ENCODE measurements around the gene CEMIP. TPM values are rescaled to one million over a fixed set of nuclear protein-coding genes. Genes with fewer than 3 reads are reported as not detected.
"Not testable (repeated sequence)": the region's sequence is repeated elsewhere in the genome, so short reads cannot be mapped to it uniquely, and the experiment has no call there.

Gene CEMIP
- total RNA-seq, 1 experiment from 2014 or later = not detected

DNA sequence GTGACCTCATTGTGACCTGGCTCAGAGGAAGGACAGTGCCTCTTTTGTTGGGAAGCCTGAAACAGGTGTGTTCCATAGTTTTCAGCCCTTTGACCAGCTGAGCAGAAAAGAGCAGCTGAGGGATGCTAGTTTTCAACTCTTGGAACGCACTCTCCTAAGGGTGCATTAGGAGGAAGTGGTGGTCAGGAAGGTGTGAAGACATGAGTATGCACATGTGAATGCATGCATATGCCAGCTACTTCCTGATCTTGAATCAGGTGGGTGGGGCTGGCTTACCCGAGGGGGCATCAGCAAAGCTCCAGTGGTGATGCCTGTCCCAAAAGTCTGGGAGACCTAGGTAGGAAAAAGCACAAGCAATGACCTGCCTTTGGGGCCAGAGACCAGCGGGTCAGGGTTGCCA, 23.3 kb upstream of the CEMIP start:
- no peak for DNase-seq (ENCODE audit: low spot score)
- in situ Hi-C loops (cut with HindIII; ENCODE audit: low sequenced_read_pairs) = no loop called here

DNA sequence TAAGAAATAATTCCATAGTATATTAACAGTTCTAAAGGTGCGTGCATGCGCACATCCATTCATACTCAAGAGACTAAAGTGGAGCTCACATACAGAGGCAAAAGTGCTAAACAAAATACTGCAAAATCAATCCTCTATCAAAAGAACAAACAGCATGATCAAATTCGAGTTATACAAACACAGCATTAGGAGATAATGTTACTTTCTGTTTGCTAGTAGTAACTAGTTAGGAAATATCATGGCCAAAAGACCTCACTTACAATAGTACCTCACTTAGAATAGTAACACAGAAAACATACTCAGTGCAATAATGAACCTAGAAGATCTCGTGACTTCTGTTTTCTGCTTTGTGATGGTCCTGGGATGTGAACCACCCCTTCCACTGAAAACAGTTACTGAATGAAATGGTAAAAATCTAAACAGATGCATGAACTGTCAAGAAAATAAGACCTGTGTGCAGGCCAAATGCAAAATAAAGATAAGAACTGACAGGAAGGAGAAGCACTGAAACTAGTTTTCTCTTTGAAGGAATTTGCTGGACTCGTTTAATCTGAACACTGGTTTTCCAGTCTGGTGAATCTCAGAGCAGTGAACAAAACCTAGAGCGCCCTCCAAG, 20.9 kb upstream of the CEMIP start:
- in situ Hi-C loops (cut with HindIII; ENCODE audit: low sequenced_read_pairs) = no loop called here
- DNase-seq (ENCODE audit: low spot score) = no peak

DNA sequence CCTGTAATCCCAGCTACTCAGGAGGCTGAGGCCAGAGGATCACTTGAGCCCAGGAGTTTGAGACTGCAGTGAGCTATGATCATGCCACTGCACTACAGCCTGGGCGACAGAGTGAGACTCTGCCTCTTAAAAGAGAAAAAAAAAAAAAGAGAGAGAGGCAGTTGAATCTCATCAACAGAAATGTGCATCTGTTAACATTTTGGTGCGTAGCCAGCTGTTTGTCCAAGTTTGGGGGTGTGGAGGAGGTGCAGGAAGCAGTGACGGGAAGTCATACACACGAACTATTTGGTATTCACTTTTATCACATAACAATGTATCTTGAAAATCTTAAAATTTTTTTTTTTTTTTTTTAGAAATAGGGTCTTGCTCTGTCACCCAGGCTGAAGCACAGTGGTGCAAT, 18.2 kb upstream of the CEMIP start:
- DNase-seq (ENCODE audit: low spot score) = no peak
- in situ Hi-C loops (cut with HindIII; ENCODE audit: low sequenced_read_pairs) = no loop called here

DNA sequence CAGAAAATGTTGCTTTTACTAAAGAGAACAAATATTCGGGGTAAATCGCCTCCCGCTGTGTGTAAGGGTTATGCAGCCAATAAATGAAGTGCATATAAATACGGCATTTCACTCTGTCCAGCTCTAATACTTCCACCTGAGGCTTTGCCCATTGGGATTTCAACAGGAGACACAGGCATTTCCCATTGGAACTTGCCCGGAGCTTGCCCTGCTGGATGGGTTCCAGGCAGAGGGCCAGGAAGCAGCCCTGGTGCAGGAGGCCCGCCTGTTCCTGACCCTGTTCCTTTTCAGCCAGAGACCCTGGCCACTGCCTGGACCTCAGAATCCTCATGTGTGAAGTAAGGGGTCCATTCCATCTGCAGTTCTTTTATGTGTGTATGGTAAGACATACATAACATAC, 17.4 kb upstream of the CEMIP start:
- DNase-seq (ENCODE audit: low spot score) = no peak
- in situ Hi-C loops (cut with HindIII; ENCODE audit: low sequenced_read_pairs) = no loop called here

DNA sequence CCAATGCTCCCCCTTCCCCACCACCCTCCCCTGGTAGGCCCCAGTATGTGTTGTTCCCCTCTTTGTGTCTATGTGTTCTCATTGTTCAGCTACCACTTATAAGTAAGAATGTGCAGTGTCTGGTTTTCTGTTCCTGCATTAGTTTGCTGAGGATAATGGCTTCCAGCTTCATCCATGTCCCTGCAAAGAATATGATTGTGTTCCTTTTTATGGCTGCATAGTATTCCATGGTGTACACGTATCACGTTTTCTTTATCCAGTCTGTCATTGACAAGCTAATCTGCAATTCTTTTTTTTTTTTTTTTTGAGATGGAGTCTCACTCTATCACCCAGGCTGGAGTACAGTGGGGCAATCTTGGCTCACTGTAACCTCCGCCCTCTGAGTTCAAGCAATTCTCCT, 15.9 kb upstream of the CEMIP start:
- in situ Hi-C loops (cut with HindIII; ENCODE audit: low sequenced_read_pairs); DNase-seq (ENCODE audit: low spot score): not testable (repeated sequence)

DNA sequence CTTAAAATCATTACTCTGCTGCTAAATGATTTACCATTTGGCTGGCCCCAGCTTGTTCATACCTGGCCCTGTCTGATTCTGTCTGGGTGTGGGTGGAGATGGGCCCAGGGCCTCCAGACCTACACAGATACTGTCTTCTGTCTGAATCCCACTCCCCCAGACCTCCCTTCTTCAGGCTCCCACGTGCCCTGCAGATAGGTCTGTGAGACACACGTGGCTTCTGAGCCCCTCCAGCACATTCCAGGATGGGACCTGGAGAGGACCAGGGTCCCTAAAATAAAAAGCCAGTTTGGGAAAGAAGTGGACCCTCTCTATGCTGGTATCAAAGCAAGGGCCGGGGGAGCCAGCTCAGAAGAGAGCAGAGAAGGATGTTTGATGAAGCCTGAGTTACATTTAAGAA, 14.6 kb upstream of the CEMIP start:
- no peak for DNase-seq (ENCODE audit: low spot score)
- in situ Hi-C loops (cut with HindIII; ENCODE audit: low sequenced_read_pairs) = no loop called here

DNA sequence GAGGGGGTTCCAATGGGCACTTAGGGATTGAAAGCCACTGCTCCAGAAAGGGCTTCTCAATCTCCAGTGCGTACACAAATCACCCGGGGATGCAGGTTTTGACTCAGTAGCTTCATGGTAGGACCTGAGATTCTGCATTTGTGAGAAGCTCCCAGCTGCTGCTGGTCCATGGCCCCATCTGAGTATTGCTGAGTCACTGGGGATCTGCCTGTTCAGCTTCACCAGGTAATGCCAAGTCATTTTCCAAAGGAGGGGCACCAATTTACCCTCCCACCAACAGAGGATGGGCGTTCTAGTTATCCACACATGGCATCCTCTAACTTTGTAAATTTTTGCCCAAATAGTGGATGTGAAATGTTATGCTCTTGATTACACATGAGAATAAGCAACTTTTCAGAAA, 12.9 kb upstream of the CEMIP start:
- no peak for DNase-seq (ENCODE audit: low spot score)
- in situ Hi-C loops (cut with HindIII; ENCODE audit: low sequenced_read_pairs) = no loop called here

DNA sequence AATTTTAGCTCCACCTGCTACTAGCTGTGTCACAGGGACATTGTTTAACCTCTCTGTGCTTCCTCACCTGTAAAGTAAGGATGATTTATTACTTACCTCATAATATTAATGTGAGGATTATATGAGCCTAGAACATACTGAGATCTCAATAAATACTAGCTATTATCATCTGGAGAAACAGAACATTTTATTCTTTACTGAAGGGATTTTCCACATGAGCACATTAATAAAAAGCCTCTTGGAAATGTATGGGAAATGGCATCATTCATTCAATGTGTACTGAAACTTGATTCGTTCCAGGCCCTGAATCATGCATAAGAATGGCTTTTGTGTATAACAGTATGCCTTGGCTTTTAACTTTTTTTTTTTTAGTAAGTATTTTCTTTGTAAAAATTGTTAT, 11.0 kb upstream of the CEMIP start:
- in situ Hi-C loops (cut with HindIII; ENCODE audit: low sequenced_read_pairs) = no loop called here

DNA sequence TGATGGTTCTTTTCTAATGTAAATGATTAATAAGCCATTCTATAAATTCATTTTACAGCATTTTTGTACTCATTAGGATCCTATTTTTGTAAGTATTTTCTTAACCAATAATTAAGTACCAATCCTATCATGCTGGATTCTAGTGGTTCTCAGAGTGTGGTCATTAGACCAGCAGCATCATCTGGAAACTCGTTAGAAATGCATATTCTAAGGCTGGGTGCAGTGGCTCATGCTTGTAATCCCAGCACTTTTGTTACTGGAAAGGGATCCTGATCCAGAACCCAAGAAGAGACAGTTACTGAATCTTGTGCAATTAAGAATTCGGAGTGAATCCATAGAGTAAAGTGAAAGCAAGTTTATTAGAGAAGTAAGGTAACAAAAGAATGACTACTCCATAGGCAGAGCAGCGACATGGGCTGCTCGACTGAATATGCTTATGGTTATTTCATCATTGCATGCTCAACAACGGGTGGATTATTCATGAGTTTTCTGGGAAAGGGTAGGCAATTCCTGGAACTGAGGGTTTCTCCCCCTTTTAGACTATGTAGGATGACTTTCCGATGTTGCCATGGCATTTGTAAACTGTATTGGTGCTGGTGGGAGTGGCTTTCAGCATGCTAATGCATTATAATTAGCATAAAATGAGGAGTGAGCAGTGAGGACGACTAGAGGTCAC, 9.9 kb upstream of the CEMIP start:
- in situ Hi-C loops (cut with HindIII; ENCODE audit: low sequenced_read_pairs) = no loop called here
- DNase-seq (ENCODE audit: low spot score) = no peak

More for the DNA sequence above, 11.0 kb upstream of the CEMIP start:
- no peak for DNase-seq (ENCODE audit: low spot score)

DNA sequence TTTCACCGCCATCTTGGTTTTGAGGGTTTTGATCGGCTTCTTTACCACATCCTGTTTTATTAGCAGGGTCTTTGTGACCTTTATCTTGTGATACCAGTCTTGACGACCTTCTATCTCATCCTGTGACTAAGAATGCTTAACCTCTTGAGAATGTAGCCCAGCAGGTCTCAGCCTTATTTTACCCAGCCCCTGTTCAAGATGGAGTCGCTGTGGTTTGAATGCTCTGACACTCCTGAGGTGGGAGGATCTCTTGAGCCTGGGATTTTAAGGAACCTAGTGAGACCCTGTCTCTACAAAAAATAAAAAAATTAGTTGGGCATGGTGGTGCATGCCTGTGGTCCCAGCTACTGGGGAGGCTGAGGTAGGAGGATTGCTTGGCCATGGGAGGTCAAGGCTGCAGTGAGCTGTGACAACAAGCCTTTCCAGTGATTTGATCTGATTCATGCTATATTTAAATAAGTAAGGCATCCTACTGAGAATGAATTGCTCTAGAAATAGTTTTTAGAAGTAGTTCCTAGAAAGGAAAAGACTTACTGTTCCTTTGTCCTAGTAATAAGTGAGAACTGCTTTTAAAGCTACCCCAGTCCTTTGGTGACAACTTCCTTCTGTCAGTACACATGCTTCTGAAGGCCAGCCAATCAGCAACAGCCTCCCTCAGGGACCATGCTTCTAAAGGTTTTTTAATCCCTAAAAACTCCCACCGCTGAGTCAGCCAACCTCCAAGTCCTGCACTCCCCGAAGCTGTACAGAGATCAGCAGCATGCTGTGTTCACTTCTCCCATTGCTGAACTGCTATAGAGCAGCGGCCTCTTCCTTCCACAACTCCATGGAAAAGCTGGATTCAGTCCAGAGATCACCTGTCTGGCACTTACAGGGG, 9.1 kb upstream of the CEMIP start:
- DNase-seq (ENCODE audit: low spot score) = no peak
- in situ Hi-C loops (cut with HindIII; ENCODE audit: low sequenced_read_pairs) = no loop called here

DNA sequence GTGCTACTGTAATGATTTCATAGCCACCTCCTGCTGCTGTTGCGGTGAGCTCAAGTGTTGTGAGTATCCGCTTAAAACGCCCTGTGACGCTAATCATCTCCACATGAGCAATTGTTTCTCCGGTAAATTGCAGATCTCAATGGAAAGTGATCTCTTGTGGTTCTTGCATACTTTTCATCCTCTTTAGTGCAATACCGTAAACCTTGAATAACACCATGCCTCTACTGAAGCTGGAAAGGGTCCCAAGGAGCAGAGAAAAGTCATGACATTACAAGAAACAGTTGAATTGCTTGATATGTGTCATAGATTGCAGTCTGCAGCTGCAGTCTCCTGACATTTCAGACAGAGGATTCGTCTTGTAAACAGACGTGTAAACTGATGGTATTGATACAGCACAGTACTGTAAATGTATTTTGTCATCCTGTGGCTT, 6.0 kb upstream of the CEMIP start:
- DNase-seq (ENCODE audit: low spot score) = no peak
- in situ Hi-C loops (cut with HindIII; ENCODE audit: low sequenced_read_pairs) = no loop called here

DNA sequence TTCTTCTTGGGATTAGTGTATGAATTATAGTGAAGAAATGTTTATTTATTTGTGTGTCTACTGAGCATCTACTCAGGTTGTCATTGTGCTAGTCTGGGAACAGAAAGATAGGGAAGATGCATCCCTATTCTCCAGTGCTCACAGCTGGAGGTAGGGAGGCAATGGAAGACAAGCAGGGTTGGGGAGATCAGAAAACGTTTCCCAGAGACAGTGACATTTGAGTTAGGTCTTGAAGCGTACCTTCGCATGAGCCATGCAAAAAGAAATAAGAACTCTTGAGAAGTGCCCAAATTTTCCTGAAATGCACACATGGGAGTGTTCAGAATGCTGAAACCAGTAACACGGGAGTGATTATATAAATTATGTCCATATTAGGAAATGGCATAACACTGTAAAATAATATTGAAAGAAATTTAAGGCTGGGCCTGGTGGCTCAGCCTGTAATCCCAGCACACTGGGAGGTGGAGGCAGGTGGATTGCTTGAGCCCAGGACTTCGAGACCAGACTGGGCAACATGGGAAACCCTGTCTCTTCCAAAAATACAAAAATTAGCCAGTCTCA, 5.3 kb upstream of the CEMIP start:
- in situ Hi-C loops (cut with HindIII; ENCODE audit: low sequenced_read_pairs) = no loop called here
- DNase-seq (ENCODE audit: low spot score) = no peak

DNA sequence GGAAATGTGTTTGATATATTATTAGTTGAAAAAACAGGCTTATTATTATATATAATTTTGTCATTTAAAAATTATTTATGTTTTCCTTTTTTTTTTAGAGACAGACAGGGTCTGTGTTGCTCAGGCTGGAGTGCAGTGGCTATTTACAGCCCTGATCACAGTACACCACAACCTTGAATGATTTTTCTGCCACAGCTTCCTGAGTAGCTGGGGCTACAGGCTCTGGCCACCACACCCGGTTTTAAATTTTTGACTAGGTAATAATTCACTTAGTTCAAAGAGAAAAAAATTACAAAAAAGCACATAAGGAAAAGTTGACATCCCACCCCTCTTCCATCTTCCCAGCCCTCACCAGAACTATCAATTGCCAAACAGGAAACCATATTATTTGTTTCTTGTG, 4.7 kb upstream of the CEMIP start:
- no peak for DNase-seq (ENCODE audit: low spot score)
- in situ Hi-C loops (cut with HindIII; ENCODE audit: low sequenced_read_pairs) = no loop called here

DNA sequence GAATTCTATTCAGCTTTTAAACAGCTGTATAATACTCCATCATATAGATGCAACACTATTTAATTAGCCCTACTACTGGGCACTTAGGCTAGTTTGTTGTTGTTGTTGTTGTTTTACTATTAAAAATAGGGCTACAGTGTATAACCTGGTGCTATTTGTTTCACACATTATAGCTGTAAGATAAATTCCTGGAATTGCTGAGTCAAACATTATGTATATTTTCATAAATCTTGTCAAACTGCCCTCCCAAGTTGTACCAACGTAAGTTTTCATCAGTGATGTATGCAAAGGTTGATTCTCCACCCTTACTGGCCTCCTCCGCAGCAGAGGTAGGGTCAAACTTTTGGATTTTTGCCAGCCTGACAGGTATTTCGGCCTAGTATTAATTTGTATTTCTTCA, 3.8 kb upstream of the CEMIP start:
- in situ Hi-C loops (cut with HindIII; ENCODE audit: low sequenced_read_pairs) = no loop called here
- no peak for DNase-seq (ENCODE audit: low spot score)

DNA sequence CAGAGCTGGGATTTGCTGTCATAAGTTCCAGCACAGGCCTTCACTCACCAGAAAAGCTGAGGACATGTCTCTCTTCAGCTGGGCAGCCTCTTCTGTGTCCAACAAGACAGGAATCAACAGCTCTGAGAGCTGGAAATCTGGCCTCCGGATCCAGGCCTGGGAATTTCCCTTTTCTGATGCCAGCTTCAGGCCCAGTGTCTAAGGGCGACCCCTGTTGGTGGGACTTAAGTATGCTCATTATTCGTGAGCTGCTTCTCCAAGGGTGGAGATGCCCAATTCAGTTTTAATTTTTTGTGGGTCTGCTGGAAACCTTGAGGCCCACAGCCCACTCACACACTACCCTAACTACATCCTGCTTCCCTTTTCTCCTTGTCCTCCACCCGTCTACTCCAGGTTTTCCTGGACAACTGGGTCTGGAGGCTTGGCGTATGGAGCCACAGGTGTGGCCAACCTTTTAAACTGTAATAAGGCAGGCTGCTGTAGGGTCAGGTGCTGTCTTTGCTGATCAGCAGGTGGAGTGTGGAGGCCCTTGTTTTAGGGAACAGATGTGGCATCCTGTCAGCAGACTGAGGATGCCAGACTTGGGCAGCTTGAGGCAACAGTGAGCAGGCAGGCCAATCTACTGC, 2.6 kb upstream of the CEMIP start:
- in situ Hi-C loops (cut with HindIII; ENCODE audit: low sequenced_read_pairs) = no loop called here
- DNase-seq (ENCODE audit: low spot score) = peak; percentile 76

DNA sequence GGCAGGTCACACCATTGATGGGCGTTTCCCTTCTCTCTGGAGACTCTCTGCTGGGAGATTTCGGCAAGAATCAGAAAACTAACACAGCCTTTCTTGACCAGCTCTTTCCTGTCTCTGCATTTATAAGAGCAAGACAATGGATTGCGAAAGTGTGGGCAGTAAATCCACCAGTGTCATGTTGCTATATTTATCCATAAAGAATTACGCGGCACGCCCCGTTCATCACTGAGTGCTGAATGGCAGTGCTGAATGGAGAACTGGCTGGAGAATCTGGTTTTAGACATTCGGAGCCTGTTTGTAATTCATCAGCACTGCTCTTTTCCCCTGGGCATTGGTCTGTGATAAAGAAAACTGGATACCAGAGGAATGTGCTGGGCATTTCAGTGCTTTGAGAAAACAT, 2.0 kb upstream of the CEMIP start:
- in situ Hi-C loops (cut with HindIII; ENCODE audit: low sequenced_read_pairs) = no loop called here
- no peak for DNase-seq (ENCODE audit: low spot score)

DNA sequence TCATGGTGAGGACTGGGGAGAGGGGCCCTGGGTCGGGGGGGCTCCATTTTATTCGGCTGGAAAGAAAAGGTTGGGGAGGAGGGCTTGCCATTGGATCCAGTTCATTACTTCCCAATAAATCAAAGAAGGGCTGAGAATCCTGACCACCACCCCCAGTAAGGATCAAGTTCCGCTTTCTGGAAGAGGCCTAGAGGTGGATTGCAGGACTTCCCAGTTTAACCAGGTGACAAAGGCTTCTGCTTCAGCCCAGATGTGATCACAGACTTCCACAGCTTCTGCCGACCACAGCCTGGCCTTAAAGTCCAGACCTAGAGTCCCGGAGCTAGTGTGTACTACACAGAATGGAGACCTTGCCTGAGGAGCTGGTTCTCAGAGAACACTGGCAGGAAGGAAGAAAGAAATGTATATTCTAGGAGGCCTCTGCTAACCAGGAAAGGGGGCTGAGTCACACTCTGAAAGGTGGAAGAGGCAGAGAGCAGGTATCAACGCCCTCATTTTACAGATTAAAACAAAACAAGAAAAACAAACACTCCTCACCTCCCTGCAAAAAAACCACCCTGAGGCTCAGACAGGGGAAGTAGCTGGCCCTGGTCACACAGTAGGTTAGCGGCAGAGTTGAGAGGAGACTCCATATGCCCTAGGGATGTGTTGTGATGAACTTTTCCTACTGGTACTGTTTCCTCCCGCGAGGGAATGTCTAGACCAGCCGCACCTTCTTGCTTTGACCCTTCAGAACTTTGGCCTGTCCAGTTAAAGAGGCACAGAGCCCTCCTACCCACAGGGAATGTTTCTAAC, 1.1 kb upstream of the CEMIP start:
- DNase-seq (ENCODE audit: low spot score) = no peak
- in situ Hi-C loops (cut with HindIII; ENCODE audit: low sequenced_read_pairs) = no loop called here

DNA sequence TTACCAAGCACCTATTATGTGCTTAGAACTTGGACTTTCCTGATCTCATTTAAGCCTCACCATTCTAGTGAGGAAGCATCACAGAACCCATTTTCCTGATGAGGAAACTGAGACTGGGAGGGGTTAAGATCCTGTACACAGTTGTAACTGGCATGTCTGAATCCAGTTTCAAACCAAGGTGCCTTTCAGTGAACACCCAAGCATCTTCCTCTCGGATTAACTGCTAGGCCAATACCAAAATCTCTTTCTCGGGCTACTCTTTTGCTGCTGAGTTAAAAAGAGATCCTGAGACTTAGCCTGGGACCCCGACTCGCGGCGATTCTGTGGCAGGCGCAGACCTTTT, 578 bp upstream of the CEMIP start:
- no peak for DNase-seq (ENCODE audit: low spot score)
- in situ Hi-C loops (cut with HindIII; ENCODE audit: low sequenced_read_pairs) = no loop called here

Data from G401 (cell line).